GM12878 (cell line): Measurements from ENCODE around the gene ILF2.

Source experiments
- BMI1 ChIP-seq: fragments of 450-650 bp; IDR thresholded peaks from 2 replicates; pipeline ENCODE4 v1.6.1; 2016; ENCODE audit warnings: mild to moderate bottlenecking, moderate library complexity, borderline replicate concordance
- EZH2 ChIP-seq: IDR thresholded peaks from 2 replicates; pipeline ENCODE4 v1.6.1; 2012; ENCODE audit warnings: low read depth, mild to moderate bottlenecking, control low read depth, inconsistent platforms, low read length, borderline replicate concordance; ENCODE audit not compliant: control insufficient read depth
- NBN ChIP-seq: fragments of 450-650 bp; IDR thresholded peaks from 2 replicates; pipeline ENCODE4 v1.6.1; 2016
- NR2C2 ChIP-seq: IDR thresholded peaks from 2 replicates; pipeline ENCODE4 v1.6.1; 2011; ENCODE audit warnings: borderline replicate concordance, low read depth; ENCODE audit not compliant: control insufficient read depth, insufficient read length
- NR2F1 ChIP-seq: fragments of 450-650 bp; conservative IDR thresholded peaks from 2 replicates; pipeline ENCODE4 v1.6.1; 2017; ENCODE audit warnings: mild to moderate bottlenecking
- POLR2AphosphoS5 ChIP-seq: IDR thresholded peaks from 2 replicates; pipeline ENCODE4 v1.6.1; 2011; ENCODE audit warnings: mild to moderate bottlenecking, low read length, inconsistent platforms
- SIN3A ChIP-seq: IDR thresholded peaks from 2 replicates; pipeline ENCODE4 v1.6.1; 2012; ENCODE audit warnings: low read depth, low read length, improper control_type of control experiment
- SREBF2 ChIP-seq: IDR thresholded peaks from 2 replicates; pipeline ENCODE4 v1.6.1; 2012; ENCODE audit warnings: mild to moderate bottlenecking, low read length
- TF ChIP-seq, protein P1 (sequence below), 3 experiments: IDR thresholded peaks in 2 of 3; conservative IDR thresholded peaks in 1 of 3; 2 replicates each; pipeline ENCODE4 v1.5.1; 2011; ENCODE audit warnings: low read depth in 3 of 3, low read length in 3 of 3, mild to moderate bottlenecking in 3 of 3, control low read depth in 2 of 3, moderate library complexity in 2 of 3, inconsistent platforms in 1 of 3, mixed read lengths in 1 of 3; ENCODE audit not compliant: control insufficient read depth in 2 of 3, insufficient read depth in 1 of 3; ENCODE audit errors: extremely low read depth in 1 of 3
- TF ChIP-seq, protein P2 (sequence below): IDR thresholded peaks from 2 replicates; pipeline ENCODE4 v1.6.1; 2012; ENCODE audit warnings: low read depth, low read length, improper control_type of control experiment

DNA sequence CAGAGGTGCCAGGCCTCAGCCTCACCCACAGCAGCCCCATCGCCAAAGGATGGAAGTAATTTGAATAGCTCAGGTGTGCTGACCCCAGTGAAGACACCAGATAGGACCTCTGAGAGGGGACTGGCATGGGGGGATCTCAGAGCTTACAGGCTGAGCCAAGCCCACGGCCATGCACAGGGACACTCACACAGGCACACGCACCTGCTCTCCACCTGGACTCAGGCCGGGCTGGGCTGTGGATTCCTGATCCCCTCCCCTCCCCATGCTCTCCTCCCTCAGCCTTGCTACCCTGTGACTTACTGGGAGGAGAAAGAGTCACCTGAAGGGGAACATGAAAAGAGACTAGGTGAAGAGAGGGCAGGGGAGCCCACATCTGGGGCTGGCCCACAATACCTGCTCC lies 22.7 kb upstream of the ILF2 start:
- no peak for TF ChIP-seq NBN
- TF ChIP-seq, protein P1, sequence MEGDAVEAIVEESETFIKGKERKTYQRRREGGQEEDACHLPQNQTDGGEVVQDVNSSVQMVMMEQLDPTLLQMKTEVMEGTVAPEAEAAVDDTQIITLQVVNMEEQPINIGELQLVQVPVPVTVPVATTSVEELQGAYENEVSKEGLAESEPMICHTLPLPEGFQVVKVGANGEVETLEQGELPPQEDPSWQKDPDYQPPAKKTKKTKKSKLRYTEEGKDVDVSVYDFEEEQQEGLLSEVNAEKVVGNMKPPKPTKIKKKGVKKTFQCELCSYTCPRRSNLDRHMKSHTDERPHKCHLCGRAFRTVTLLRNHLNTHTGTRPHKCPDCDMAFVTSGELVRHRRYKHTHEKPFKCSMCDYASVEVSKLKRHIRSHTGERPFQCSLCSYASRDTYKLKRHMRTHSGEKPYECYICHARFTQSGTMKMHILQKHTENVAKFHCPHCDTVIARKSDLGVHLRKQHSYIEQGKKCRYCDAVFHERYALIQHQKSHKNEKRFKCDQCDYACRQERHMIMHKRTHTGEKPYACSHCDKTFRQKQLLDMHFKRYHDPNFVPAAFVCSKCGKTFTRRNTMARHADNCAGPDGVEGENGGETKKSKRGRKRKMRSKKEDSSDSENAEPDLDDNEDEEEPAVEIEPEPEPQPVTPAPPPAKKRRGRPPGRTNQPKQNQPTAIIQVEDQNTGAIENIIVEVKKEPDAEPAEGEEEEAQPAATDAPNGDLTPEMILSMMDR (IDR thresholded peaks at IDR 0.05 in 2 of 3, conservative IDR thresholded peaks at IDR 0.05 in 1 of 3; ENCODE audit: control insufficient read depth in 2 of 3, extremely low read depth in 1 of 3, insufficient read depth in 1 of 3, low read depth in 3 of 3, low read length in 3 of 3) = no peak
- no peak for TF ChIP-seq SREBF2
- no peak for TF ChIP-seq NR2C2
- TF ChIP-seq POLR2AphosphoS5 = no peak
- TF ChIP-seq SIN3A = no peak
- TF ChIP-seq, protein P2, sequence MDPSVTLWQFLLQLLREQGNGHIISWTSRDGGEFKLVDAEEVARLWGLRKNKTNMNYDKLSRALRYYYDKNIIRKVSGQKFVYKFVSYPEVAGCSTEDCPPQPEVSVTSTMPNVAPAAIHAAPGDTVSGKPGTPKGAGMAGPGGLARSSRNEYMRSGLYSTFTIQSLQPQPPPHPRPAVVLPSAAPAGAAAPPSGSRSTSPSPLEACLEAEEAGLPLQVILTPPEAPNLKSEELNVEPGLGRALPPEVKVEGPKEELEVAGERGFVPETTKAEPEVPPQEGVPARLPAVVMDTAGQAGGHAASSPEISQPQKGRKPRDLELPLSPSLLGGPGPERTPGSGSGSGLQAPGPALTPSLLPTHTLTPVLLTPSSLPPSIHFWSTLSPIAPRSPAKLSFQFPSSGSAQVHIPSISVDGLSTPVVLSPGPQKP = no peak
- TF ChIP-seq NR2F1 = no peak
- no peak for TF ChIP-seq EZH2
- TF ChIP-seq BMI1 = no peak
